Measurements from ENCODE around the gene MRPS18A.

Gene MRPS18A

GRCh38 chr6:43687437-43688347 lies at the start of gene MRPS18A:
TSS of gene MRPS18A (minus strand) at chr6:43687791. CDS start at chr6:43687779, 12 bp downstream.
- DNase-seq = peak; percentile 32

- no peak for DNase-seq
Measured at GRCh38 chr6:43736844-43737243, 49.3 kb upstream of the MRPS18A start.

GRCh38 chr6:43736211-43736786 lies 48.7 kb upstream of the MRPS18A start:
- DNase-seq = no peak

GRCh38 chr6:43735642-43736199 lies 48.1 kb upstream of the MRPS18A start:
- no peak for DNase-seq

GRCh38 chr6:43734294-43734665 lies 46.7 kb upstream of the MRPS18A start:
- DNase-seq = no peak

GRCh38 chr6:43733471-43734293 lies 46.1 kb upstream of the MRPS18A start:
- no peak for DNase-seq

GRCh38 chr6:43730634-43731033 lies 43.0 kb upstream of the MRPS18A start:
- no peak for DNase-seq

- no peak for DNase-seq
Measured at GRCh38 chr6:43729537-43729936, 41.9 kb upstream of the MRPS18A start.

GRCh38 chr6:43728586-43728985 lies 41.0 kb upstream of the MRPS18A start:
- DNase-seq = no peak

GRCh38 chr6:43727634-43728033 lies 40.0 kb upstream of the MRPS18A start:
- DNase-seq = no peak

- no peak for DNase-seq
Measured at GRCh38 chr6:43725643-43726580, 38.3 kb upstream of the MRPS18A start.

GRCh38 chr6:43724914-43725642 lies 37.5 kb upstream of the MRPS18A start:
- DNase-seq = no peak

- DNase-seq = no peak
Measured at GRCh38 chr6:43724354-43724753, 36.8 kb upstream of the MRPS18A start.

- DNase-seq = no peak
Measured at GRCh38 chr6:43723737-43724295, 36.2 kb upstream of the MRPS18A start.

GRCh38 chr6:43722920-43723545 lies 35.4 kb upstream of the MRPS18A start:
- DNase-seq = no peak

- no peak for DNase-seq
Measured at GRCh38 chr6:43720999-43721398, 33.4 kb upstream of the MRPS18A start.

GRCh38 chr6:43719511-43719910 lies 31.9 kb upstream of the MRPS18A start:
- no peak for DNase-seq

GRCh38 chr6:43718387-43719105 lies 31.0 kb upstream of the MRPS18A start:
- no peak for DNase-seq

GRCh38 chr6:43717822-43718221 lies 30.2 kb upstream of the MRPS18A start:
- no peak for DNase-seq

GRCh38 chr6:43717389-43717788 lies 29.8 kb upstream of the MRPS18A start:
- no peak for DNase-seq
